ENCODE data around the gene SPANXB1.
"Not testable (repeated sequence)": the region's sequence is repeated elsewhere in the genome, so short reads cannot be mapped to it uniquely, and the experiment has no call there.

Gene SPANXB1, protein sequence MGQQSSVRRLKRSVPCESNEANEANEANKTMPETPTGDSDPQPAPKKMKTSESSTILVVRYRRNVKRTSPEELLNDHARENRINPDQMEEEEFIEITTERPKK

DNA sequence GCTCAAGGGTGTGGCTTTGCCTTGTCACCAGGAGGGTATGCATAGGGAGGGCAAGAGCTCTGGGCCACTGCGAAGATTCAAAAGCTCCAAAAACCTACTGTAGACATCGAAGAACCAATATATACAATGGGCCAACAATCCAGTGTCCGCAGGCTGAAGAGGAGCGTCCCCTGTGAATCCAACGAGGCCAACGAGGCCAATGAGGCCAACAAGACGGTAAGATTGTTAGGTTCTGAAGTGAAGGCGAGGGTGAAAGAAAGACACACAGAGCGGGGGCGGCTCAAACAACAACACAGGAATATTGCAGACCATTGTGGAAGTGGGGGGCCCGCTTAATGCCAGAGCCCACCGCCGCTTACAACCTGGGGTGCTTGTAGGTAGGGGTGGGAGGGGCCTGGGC, at the start of gene SPANXB1:
Gene SPANXB1 (plus strand): TSS at position 27 of the 400 bp plus-strand sequence. CDS start 100 bp downstream, at position 127.
- DNase-seq (ENCODE audit: low spot score), result peak; percentile 12

DNA sequence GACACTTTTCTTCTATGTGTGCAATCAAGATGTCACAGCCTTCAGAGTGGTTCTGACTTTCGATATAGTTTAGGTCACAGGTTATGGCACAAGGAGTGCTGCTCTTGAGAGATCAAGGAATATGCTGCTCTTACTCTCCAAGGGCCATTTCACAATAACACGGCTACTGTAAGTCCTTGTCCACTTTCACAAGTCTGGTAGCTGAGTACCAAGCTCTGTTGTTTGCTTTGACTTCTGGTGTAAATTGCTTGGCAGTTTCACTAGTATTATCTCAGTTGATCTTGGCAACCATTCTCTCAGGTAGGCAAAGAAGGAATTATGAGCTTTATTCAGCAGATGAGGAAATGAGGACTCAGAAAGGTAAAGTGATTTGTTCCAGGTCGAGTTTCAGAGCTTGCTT, 35.4 kb upstream of the SPANXB1 start:
- no peak for DNase-seq (ENCODE audit: low spot score)
- FAIRE-seq, result no peak

More for the DNA sequence above, at the start of gene SPANXB1:
- FAIRE-seq, result not testable (repeated sequence)

- no peak for FAIRE-seq
Measured at GRCh38 chrX:140971099-140971795, 31.1 kb upstream of the SPANXB1 start.

GRCh38 chrX:140975472-140975871, 26.9 kb upstream of the SPANXB1 start:
- DNase-seq (ENCODE audit: low spot score), result no peak
- no peak for FAIRE-seq

More at GRCh38 chrX:140971099-140971795, 31.1 kb upstream of the SPANXB1 start:
- DNase-seq (ENCODE audit: low spot score), result no peak

DNA sequence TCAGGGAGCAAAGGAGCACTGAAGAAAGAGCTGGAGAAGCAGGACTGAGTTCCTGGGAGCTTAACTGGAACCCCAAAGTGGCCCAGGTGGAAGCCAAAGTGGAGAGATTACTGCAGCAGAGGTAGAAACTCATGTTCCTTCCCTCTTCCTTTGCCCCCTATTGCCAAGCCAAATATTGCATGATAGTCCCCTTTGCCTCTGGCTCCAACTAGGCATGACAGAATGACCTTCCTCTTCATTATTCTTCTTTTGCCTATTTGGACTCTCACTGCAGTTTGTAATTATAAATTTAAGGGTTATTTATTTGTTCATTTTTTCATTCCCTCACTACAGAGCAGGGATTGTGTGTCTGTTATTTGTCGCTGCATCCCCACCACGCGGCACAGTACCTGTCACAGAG, 22.1 kb upstream of the SPANXB1 start:
- DNase-seq (ENCODE audit: low spot score) (no peak), FAIRE-seq (no peak)

GRCh38 chrX:140983730-140984129, 18.7 kb upstream of the SPANXB1 start:
- DNase-seq (ENCODE audit: low spot score) (no peak), FAIRE-seq (no peak)

- not testable (repeated sequence) for DNase-seq (ENCODE audit: low spot score); FAIRE-seq
Measured at GRCh38 chrX:141005243-141005642, 2.8 kb downstream of the SPANXB1 start.

- not testable (repeated sequence) for FAIRE-seq; DNase-seq (ENCODE audit: low spot score)
Measured at GRCh38 chrX:141044246-141044645, 41.9 kb downstream of the SPANXB1 start.

- DNase-seq (ENCODE audit: low spot score); FAIRE-seq: not testable (repeated sequence)
Measured at GRCh38 chrX:141049878-141050277, 47.5 kb downstream of the SPANXB1 start.

DNA sequence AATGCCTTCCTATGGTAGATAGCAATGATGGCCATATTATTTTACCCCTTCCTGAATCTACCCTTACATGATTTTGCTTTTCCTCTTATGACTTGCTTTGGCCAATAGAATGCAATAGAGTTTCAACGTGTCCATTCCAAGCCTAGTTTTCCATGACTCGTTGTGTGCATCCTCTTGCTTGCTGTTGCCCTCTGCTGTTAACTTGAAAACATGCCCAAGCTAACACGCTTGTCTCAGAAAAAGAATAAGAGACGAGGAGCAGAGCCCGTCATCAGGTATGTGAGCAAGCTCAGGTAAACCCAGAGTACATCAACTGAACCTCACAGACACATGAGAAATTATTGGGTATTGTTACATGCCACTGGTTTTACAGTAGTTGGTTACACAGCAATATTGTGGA, 49.7 kb downstream of the SPANXB1 start:
- not testable (repeated sequence) for DNase-seq (ENCODE audit: low spot score); FAIRE-seq

All from urothelium cell line (cell line).